OCI-LY7 (cell line): Measurements from ENCODE around the gene SUDS3. TPM values are rescaled to one million over a fixed set of nuclear protein-coding genes. Genes with fewer than 3 reads are reported as not detected.

ENCODE experiments used
- BruUV-seq: library from RNA; stranded (reverse); fragments of 400-500 nt; replicated peaks from 2 replicates; lab custom pipeline; 2021; lab: Mats Ljungman, UMichigan
- CTCF ChIA-PET: fragments of 300-600 bp; sonication (Branson Sonifier 250); formaldehyde crosslinking; loops from one replicate; lab custom pipeline; 2022; ENCODE audit warnings: antibody characterized with exemption; ENCODE audit not compliant: unreplicated experiment; lab: Charles Lee
- POLR2A ChIA-PET: fragments of 300-600 bp; sonication (Branson Sonifier 250); formaldehyde crosslinking; loops from one replicate; lab custom pipeline; 2022; ENCODE audit warnings: antibody characterized with exemption; lab: Charles Lee
- DNase-seq: peaks from one replicate; pipeline ENCODE4 v3.0.0-alpha.2; 2015; ENCODE audit warnings: low spot score
- H2AFZ ChIP-seq: fragments of 200-600 bp; sonication (generic), shearing (Covaris generic); 2 replicates; pipeline ENCODE4 v1.6.1; 2014; ENCODE audit warnings: mild to moderate bottlenecking, antibody characterized with exemption, low read length, moderate library complexity
- H3K27ac ChIP-seq: fragments of 200-600 bp; sonication (generic); 2 replicates; pipeline ENCODE4 v1.5.1; 2014; ENCODE audit warnings: mixed run types, low read depth, mild to moderate bottlenecking, moderate library complexity, low read length, inconsistent platforms; ENCODE audit not compliant: poor library complexity, severe bottlenecking
- H3K36me3 ChIP-seq: fragments of 200-600 bp; sonication (generic); 2 replicates; pipeline ENCODE4 v1.6.1; 2014; ENCODE audit warnings: mild to moderate bottlenecking, antibody characterized with exemption, low read length, moderate library complexity, mixed read lengths; ENCODE audit not compliant: insufficient read depth
- H3K4me1 ChIP-seq: fragments of 200-600 bp; sonication (generic); 2 replicates; pipeline ENCODE4 v1.5.1; 2014; ENCODE audit warnings: mild to moderate bottlenecking, low read length; ENCODE audit not compliant: insufficient read depth, poor library complexity, severe bottlenecking
- H3K4me2 ChIP-seq: fragments of 200-600 bp; sonication (generic); 2 replicates; pipeline ENCODE4 v1.6.1; 2014; ENCODE audit warnings: mild to moderate bottlenecking, low read length
- H3K4me3 ChIP-seq: fragments of 200-600 bp; sonication (generic); 2 replicates; pipeline ENCODE4 v1.5.1; 2014; ENCODE audit warnings: mild to moderate bottlenecking, low read depth, low read length; ENCODE audit not compliant: poor library complexity, severe bottlenecking
- H3K79me2 ChIP-seq: fragments of 200-600 bp; sonication (generic); 2 replicates; pipeline ENCODE4 v1.6.1; 2016; ENCODE audit warnings: low read depth, mild to moderate bottlenecking, low read length, moderate library complexity, mixed read lengths; ENCODE audit not compliant: insufficient read depth
- H3K9me2 ChIP-seq: fragments of 200-600 bp; sonication (generic); 2 replicates; pipeline ENCODE4 v1.6.1; 2016; ENCODE audit warnings: mild to moderate bottlenecking, low read length, mixed read lengths; ENCODE audit not compliant: insufficient read depth
- H3K9me3 ChIP-seq: fragments of 200-600 bp; sonication (generic); 2 replicates; pipeline ENCODE4 v1.6.1; 2014; ENCODE audit warnings: mild to moderate bottlenecking, mixed run types, low read length, mixed read lengths
- H4K20me1 ChIP-seq: fragments of 200-600 bp; sonication (generic); 2 replicates; pipeline ENCODE4 v1.6.1; 2014; ENCODE audit warnings: mild to moderate bottlenecking, antibody characterized with exemption, low read length, moderate library complexity, mixed read lengths; ENCODE audit not compliant: insufficient read depth
- CTCF ChIP-seq: fragments of 200-600 bp; sonication (generic); conservative IDR thresholded peaks from 2 replicates; pipeline ENCODE4 v1.5.1; 2014; ENCODE audit warnings: mild to moderate bottlenecking, antibody characterized with exemption, low read length, moderate library complexity, mixed read lengths
- EZH2phosphoT487 ChIP-seq: fragments of 200-600 bp; sonication (generic); IDR thresholded peaks from 2 replicates; pipeline ENCODE4 v1.6.1; 2018; ENCODE audit warnings: low read depth, borderline replicate concordance, mild to moderate bottlenecking, mixed run types, antibody characterized with exemption, low read length, moderate library complexity, mixed read lengths
- intact Hi-C: fragments of 100-400 bp; cut with micrococcal nuclease; formaldehyde crosslinking; loops from one replicate; pipeline ENCODE4 v1.10.0; 2022; ENCODE audit not compliant: unreplicated experiment
- total RNA-seq, 2 experiments: library from RNA; depleted of rRNA in 1 of 2; stranded (reverse); fragments of >200 nt in 1 of 2; shearing (Covaris generic) in 1 of 2; gene quantifications; 2 replicates each; pipeline ENCODE4 v1.2.3, GENCODE V29; 2014 to 2022

SUDS3 gene
- total RNA-seq, 2 experiments from 2014 or later, result 34.4 to 39.1 TPM

GRCh38 chr12:118327391-118327790, 49.0 kb upstream of the SUDS3 start:
- no peak overlapping the region for H3K4me3 ChIP-seq
- intact Hi-C loops, result no loop called here
- H3K9me2 ChIP-seq, result no peaks in the 10 kb centered on the region
- H3K9me3 ChIP-seq, result 0 out of 2 replicates have a peak, but pooled peaks cover 5% of the 10 kb centered on the region
- POLR2A ChIA-PET, result interaction anchor here (0.6 kb wide), 1 partner anchor 386 kb away, joined by 3 read pairs; no protein-coding TSS in a partner anchor
- DNase-seq, result no peak
- no peaks in the 10 kb centered on the region for H4K20me1 ChIP-seq
- no peak for TF ChIP-seq CTCF
- H3K36me3 ChIP-seq, result peaks cover 14% of the 10 kb centered on the region
- BruUV-seq, result no TSS peak
- CTCF ChIA-PET, result no interaction called here
- no peak overlapping the region for H2AFZ ChIP-seq
- peaks cover 27% of the 10 kb centered on the region for H3K4me1 ChIP-seq
- H3K79me2 ChIP-seq, result peaks cover 48% of the 10 kb centered on the region
- H3K4me2 ChIP-seq, result no peak overlapping the region
- H3K27ac ChIP-seq, result no peak overlapping the region

GRCh38 chr12:118328486-118329330, 47.6 kb upstream of the SUDS3 start:
- intact Hi-C loops, result no loop called here
- no peak overlapping the region for H3K27ac ChIP-seq
- H3K79me2 ChIP-seq, result peaks cover 61% of the 10 kb centered on the region
- POLR2A ChIA-PET, result interaction anchor here (0.6 kb wide), 1 partner anchor 271 kb away, joined by 3 read pairs; no protein-coding TSS in a partner anchor
- H3K4me1 ChIP-seq, result peaks cover 27% of the 10 kb centered on the region
- CTCF ChIA-PET, result no interaction called here
- TF ChIP-seq EZH2phosphoT487, result no peak
- no peak for TF ChIP-seq CTCF
- no peak for DNase-seq
- no peak overlapping the region for H2AFZ ChIP-seq
- H3K4me3 ChIP-seq, result no peak overlapping the region
- peaks cover 14% of the 10 kb centered on the region for H3K36me3 ChIP-seq
- no peaks in the 10 kb centered on the region for H3K9me2 ChIP-seq
- BruUV-seq, result no TSS peak
- no peaks in the 10 kb centered on the region for H4K20me1 ChIP-seq
- H3K9me3 ChIP-seq, result 0 out of 2 replicates have a peak, but pooled peaks cover 5% of the 10 kb centered on the region
- no peak overlapping the region for H3K4me2 ChIP-seq
